ENCODE results near the gene PALM3. TPM values are rescaled to one million over a fixed set of nuclear protein-coding genes. Genes with fewer than 3 reads are reported as not detected.

The PALM3 gene
- total RNA-seq, 1 donor from 2014 or later = 5.7 TPM

DNA sequence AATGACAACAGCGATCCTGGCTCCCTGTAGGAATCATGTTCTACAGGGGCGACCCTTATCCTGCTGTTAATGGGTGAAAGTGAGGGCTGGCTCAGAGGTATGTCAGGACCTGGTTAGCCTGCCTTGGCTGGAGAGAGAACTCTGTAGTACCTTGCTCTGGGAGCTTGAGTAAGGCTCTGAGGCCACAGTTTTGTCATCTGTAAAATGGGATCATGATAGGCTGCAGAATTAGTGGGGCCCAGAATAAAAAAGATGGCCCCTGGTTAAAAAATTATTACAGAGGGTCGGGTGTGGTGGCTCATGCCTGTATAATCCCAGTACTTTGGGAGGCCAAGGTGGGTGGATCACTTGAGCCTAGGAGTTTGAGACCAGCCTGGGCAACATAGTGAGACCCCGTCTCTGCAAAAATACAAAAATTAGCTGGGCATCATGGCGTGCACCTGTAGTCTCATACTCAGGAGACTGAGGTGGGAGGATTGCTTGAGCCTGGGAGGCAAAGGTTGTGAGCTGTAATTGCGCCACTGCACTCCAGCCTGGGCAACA is 39.2 kb upstream of the PALM3 start:
- Mint-ChIP-seq H3K4me1 (no peaks in the 10 kb centered on the region), H3K27me3 (ENCODE audit: low read depth) (no peaks in the 10 kb centered on the region), H3K4me3 (no peak overlapping the region), H3K27ac (ENCODE audit: unreplicated experiment) (no peak overlapping the region), H3K36me3 (ENCODE audit: low read depth) (peaks cover 16% of the 10 kb centered on the region), H3K9me3 (no peaks in the 10 kb centered on the region)
- TF ChIP-seq, protein P1, sequence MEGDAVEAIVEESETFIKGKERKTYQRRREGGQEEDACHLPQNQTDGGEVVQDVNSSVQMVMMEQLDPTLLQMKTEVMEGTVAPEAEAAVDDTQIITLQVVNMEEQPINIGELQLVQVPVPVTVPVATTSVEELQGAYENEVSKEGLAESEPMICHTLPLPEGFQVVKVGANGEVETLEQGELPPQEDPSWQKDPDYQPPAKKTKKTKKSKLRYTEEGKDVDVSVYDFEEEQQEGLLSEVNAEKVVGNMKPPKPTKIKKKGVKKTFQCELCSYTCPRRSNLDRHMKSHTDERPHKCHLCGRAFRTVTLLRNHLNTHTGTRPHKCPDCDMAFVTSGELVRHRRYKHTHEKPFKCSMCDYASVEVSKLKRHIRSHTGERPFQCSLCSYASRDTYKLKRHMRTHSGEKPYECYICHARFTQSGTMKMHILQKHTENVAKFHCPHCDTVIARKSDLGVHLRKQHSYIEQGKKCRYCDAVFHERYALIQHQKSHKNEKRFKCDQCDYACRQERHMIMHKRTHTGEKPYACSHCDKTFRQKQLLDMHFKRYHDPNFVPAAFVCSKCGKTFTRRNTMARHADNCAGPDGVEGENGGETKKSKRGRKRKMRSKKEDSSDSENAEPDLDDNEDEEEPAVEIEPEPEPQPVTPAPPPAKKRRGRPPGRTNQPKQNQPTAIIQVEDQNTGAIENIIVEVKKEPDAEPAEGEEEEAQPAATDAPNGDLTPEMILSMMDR (conservative IDR thresholded peaks at IDR 0.05) = no peak
- no peak for DNase-seq (ENCODE audit: low read depth, low spot score)

DNA sequence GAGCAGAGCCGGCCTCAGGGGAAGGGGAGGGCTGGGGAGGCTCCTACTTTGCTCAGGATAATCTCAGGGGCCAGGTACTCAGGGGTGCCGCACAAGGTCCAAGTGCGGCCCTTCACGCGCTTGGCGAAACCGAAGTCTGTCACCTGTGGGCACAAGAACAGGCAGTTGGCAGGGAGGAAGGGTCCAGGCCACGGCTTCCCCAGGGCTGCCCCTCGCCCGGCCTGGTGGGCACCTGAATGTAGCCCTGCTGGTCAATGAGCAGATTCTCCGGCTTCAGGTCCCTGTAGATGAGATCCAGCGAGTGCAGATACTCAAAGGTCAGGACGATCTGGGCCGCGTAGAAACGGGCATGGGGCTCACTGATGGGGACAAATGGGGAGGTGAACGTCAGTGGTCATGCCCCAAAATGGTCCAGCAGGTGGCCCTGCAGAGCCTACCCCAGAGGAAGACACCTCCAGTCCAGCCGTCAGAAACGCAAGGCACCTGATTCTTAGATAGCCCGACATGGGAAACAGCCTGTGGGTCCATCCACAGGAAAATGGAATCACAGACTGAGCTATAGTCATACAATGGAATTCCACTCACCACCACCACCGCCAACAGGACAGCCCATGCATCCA is 35.8 kb upstream of the PALM3 start:
- Mint-ChIP-seq H3K4me1 (no peaks in the 10 kb centered on the region), H3K4me3 (no peak overlapping the region), H3K36me3 (ENCODE audit: low read depth) (peaks cover 29% of the 10 kb centered on the region), H3K27ac (ENCODE audit: unreplicated experiment) (no peak overlapping the region), H3K27me3 (ENCODE audit: low read depth) (no peaks in the 10 kb centered on the region), H3K9me3 (peaks cover 8% of the 10 kb centered on the region)
- DNase-seq (ENCODE audit: low read depth, low spot score) = no peak
- TF ChIP-seq, protein P1 (conservative IDR thresholded peaks at IDR 0.05) = peak; percentile 16

DNA sequence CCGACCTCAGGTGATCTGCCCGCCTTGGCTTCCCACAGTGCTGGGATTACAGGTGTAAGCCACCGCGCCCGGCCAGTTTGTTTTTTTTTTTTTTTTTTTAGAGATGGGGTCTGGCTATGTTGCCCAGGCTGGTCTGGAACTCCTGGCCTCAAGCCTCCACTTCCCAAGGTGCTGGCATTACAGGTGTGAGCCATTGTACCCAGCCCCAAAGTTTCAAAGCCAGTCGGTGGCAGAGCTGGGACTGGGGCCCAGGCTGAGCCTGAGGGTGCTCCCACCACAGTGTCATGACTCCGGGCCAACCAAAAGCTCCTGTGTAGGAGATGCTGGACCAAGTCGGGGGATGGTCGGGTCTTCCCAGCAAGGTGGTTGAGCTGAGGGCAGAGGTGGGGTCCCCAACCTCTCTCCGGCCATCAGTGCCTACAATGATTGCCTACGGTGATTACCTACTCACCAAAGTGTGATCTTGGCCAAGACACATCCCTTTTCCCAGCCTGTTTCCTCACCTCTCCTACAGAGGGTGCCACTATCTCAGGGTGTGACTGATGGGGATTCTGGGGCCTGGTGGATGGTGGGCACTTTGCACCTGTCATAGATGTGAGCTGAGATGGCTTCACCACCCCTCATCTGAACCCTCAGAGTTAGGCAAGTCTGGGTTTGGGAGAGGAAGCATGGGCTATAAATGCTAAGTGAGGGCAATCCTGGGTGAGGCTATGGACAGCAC is 34.6 kb upstream of the PALM3 start:
- Mint-ChIP-seq H3K4me3 (peak overlapping the region; percentile 44), H3K9me3 (peaks cover 8% of the 10 kb centered on the region), H3K36me3 (ENCODE audit: low read depth) (peaks cover 29% of the 10 kb centered on the region), H3K4me1 (peaks cover 7% of the 10 kb centered on the region), H3K27ac (ENCODE audit: unreplicated experiment) (no peak overlapping the region), H3K27me3 (ENCODE audit: low read depth) (no peaks in the 10 kb centered on the region)
- DNase-seq (ENCODE audit: low read depth, low spot score) = no peak
- TF ChIP-seq, protein P1 (conservative IDR thresholded peaks at IDR 0.05) = no peak

DNA sequence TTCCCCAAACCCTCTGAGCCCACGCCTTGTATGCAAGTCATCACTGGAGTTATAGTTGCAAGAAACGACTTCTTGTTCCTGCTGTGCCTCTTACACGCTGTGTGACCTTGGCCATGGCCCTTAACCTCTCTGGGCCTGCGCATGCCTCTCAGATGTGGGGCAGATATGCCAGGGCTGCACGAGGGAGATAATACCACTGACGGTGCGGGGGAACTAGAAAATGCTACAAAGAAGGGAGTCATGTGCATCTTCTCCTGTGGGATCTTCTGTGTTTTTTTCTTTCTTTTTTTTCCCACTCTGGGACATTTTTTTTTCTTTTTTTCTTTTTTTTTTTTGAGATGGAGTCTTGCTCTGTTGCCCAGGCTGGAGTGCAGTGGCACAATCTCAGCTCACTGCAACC is 33.0 kb upstream of the PALM3 start:
- no peaks in the 10 kb centered on the region for H3K27me3 Mint-ChIP-seq (ENCODE audit: low read depth)
- H3K4me3 Mint-ChIP-seq = peak overlapping the region; percentile 35
- TF ChIP-seq, protein P1 (conservative IDR thresholded peaks at IDR 0.05) = no peak
- peaks cover 8% of the 10 kb centered on the region for H3K9me3 Mint-ChIP-seq
- H3K4me1 Mint-ChIP-seq = peaks cover 9% of the 10 kb centered on the region
- peaks cover 25% of the 10 kb centered on the region for H3K36me3 Mint-ChIP-seq (ENCODE audit: low read depth)
- no peak for DNase-seq (ENCODE audit: low read depth, low spot score)
- H3K27ac Mint-ChIP-seq (ENCODE audit: unreplicated experiment) = no peak overlapping the region

DNA sequence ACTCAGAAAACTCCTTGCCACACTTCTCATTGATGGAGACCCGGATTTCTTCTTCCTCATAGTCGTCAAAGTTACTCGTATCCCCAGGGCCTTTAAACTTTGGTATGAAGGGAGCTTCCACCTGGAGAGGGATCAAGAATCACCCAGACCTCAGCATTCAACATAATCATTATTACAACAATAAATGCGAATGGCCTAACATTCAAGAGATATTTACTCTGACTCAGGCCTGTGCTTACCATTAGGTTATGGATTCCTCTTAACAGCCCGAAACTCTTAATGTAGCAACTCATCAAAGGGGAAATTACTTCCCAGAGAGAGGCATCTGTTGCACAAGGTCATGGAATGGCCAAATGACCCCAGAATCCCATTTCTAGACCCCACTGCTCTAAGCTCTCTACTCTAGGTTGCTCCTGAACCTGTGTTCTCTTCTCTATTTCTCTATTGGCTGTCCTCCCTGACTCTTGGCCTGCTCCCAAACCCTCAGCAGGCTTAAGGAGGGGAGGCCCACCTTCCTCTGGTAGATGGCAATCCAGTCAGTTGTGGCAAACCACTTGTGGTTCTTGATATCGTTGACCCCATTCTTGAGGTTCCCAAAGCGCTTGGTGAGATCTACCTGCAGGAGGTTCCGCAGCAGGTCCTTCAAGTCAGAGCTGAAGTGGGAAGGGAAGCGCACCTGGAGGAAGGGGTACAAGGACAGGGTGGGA is 31.4 kb upstream of the PALM3 start:
- peaks cover 29% of the 10 kb centered on the region for H3K36me3 Mint-ChIP-seq (ENCODE audit: low read depth)
- peaks cover 8% of the 10 kb centered on the region for H3K9me3 Mint-ChIP-seq
- TF ChIP-seq, protein P1 (conservative IDR thresholded peaks at IDR 0.05) = no peak
- peaks cover 3% of the 10 kb centered on the region for H3K27me3 Mint-ChIP-seq (ENCODE audit: low read depth)
- peaks cover 14% of the 10 kb centered on the region for H3K4me1 Mint-ChIP-seq
- peak overlapping the region; percentile 88 for H3K4me3 Mint-ChIP-seq
- DNase-seq (ENCODE audit: low read depth, low spot score) = no peak
- no peak overlapping the region for H3K27ac Mint-ChIP-seq (ENCODE audit: unreplicated experiment)
